Measurements from ENCODE around the gene SCN5A.

DNA sequence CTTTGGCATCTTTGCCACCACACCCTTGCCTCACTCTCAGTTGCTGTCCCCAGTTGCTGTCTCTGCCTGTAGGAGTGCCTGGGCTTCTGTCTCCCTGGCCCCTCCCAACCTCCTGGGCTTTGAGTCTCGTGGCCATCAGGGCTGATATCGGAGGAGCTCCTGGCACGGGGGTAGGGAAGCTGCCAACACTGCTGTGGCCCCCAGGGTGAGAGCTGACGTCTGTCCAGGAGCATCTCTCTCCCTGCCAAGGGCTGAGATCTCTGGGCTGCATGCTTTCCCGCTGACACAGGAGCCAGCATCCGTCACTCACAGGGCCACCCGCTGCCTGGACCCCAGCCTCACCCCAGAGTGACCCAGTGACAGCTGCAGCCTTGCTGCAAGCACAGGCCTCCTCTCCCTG lies 105.9 kb downstream of the SCN5A start:
- TF ChIP-seq, protein P1, sequence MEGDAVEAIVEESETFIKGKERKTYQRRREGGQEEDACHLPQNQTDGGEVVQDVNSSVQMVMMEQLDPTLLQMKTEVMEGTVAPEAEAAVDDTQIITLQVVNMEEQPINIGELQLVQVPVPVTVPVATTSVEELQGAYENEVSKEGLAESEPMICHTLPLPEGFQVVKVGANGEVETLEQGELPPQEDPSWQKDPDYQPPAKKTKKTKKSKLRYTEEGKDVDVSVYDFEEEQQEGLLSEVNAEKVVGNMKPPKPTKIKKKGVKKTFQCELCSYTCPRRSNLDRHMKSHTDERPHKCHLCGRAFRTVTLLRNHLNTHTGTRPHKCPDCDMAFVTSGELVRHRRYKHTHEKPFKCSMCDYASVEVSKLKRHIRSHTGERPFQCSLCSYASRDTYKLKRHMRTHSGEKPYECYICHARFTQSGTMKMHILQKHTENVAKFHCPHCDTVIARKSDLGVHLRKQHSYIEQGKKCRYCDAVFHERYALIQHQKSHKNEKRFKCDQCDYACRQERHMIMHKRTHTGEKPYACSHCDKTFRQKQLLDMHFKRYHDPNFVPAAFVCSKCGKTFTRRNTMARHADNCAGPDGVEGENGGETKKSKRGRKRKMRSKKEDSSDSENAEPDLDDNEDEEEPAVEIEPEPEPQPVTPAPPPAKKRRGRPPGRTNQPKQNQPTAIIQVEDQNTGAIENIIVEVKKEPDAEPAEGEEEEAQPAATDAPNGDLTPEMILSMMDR (IDR thresholded peaks at IDR 0.05): no peak
- TF ChIP-seq POLR2A (IDR thresholded peaks at IDR 0.05): no peak
- TF ChIP-seq EP300 (IDR thresholded peaks at IDR 0.05): no peak
- TF ChIP-seq POLR2AphosphoS5 (IDR thresholded peaks at IDR 0.05): no peak
